22Rv1 (cell line): Measurements from ENCODE around the gene LYAR.

Source experiments
- H3K27ac ChIP-seq: fragments of 450-650 bp; 2 replicates; pipeline ENCODE4 v1.5.1; 2017
- ZFX ChIP-seq: fragments of 450-650 bp; IDR thresholded peaks from 2 replicates; pipeline ENCODE4 v1.6.1; 2017; ENCODE audit warnings: antibody characterized with exemption, borderline replicate concordance
- TF ChIP-seq, protein P1 (sequence below): fragments of 450-650 bp; IDR thresholded peaks from 2 replicates; pipeline ENCODE4 v1.5.1; 2017; ENCODE audit warnings: mild to moderate bottlenecking

The LYAR gene

DNA sequence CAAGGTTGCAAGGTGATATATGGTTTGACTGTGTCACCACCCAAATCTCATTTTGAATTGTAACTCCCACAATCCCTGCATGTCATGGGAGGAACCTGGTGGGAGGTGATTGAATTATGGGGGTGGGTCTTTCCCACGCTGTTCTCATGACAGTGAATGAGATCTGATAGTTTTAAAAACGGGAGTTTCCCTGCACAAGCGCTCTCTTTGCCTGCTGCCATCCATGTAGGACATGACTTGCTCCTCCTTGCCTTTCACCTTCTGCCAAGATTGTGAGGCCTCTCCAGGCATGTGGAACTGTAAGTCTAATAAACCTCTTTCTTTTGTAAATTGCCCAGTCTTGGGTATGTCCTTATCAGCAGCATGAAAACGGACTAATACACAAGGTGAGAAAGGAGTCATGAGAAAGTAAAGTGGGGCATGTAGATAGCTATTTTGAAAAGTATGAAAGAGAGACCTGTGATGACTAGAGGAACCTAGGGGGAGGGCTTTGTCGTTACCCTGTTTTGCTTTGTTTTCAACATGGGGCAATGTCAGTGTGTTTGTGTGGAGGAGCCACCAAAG, 6.4 kb upstream of the LYAR start:
- TF ChIP-seq, protein P1, sequence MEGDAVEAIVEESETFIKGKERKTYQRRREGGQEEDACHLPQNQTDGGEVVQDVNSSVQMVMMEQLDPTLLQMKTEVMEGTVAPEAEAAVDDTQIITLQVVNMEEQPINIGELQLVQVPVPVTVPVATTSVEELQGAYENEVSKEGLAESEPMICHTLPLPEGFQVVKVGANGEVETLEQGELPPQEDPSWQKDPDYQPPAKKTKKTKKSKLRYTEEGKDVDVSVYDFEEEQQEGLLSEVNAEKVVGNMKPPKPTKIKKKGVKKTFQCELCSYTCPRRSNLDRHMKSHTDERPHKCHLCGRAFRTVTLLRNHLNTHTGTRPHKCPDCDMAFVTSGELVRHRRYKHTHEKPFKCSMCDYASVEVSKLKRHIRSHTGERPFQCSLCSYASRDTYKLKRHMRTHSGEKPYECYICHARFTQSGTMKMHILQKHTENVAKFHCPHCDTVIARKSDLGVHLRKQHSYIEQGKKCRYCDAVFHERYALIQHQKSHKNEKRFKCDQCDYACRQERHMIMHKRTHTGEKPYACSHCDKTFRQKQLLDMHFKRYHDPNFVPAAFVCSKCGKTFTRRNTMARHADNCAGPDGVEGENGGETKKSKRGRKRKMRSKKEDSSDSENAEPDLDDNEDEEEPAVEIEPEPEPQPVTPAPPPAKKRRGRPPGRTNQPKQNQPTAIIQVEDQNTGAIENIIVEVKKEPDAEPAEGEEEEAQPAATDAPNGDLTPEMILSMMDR = no peak
- TF ChIP-seq ZFX = no peak

DNA sequence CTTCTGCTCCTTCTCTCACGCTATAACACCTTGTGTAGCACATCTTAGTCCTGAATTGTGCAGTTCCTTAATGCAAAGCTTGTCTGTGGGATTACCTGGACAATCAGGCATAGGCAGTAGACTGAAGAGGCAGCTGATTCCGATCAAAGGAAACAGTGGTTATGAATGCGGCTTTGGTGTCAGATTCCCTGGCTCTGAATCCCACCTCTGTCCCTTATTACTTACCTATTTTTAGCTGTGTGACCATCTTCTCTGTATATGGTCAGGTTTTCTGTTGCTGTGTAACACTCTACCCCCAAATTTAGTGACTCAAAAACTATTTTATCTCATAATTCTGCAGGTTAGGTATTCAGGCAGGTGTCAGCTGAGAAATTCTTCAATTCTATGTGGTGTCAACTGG, 3.3 kb upstream of the LYAR start:
- no peak for TF ChIP-seq ZFX
- TF ChIP-seq, protein P1 = no peak
- no peak overlapping the region for H3K27ac ChIP-seq

More for the DNA sequence above, 6.4 kb upstream of the LYAR start:
- no peak overlapping the region for H3K27ac ChIP-seq

DNA sequence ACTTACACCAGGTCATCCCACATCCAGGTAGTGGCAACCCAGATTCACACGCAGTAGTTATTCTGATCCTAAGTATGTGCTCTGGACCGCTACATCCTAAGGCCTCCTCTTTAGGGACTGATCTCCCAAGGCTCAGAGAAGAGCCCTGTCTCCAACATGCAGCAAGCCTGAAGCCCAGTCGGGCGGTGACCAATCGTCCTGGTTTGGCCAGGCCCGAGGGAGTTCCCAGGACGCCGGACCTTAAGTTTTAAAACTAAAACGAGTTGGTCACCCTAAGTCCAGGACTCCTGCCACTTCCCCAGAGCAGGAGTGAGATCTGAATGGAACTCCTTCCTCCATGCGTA, 385 bp downstream of the LYAR start:
- peak overlapping the region; percentile 62 for H3K27ac ChIP-seq
- no peak for TF ChIP-seq ZFX
- TF ChIP-seq, protein P1 = no peak

DNA sequence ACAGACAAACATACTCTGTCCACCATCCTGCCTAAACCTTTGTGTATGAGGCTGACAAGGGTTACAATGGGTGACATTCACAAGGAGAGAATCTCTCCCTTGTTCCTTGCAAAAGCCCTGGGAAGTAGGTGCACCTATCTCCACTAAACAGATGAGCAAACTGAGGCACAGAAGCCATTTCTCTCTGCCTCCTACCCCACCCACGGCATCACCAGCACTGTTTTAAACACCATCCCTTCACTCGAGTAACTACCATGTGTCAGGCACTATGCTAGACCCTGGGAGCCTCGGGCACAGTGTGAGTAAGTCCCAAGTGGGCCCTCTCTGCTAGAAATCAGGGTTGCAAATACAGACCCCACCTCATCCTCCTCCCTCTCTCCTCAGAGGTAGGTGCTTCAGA, 899 bp downstream of the LYAR start:
- no peak overlapping the region; the same call in 1 of the 2 replicates for H3K27ac ChIP-seq
- no peak for TF ChIP-seq ZFX
- TF ChIP-seq, protein P1 = no peak

DNA sequence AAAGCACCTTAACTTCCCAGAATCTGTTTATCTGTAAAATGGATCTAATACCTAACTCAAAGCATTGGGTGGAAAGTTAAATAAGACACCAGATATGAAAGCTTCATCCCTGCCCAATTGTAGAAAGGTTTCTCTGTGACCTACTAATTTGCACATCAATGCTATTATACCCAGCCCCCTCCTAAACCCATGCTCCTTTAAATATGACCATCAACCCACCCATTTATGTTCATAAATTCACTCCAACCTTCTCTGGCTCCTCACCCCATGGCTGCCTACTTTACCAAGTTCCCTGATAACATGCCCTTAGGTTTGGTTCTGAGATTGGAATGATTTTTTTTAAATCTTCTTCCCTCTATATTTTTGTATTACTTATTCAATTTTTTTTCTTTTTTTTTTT, 1.9 kb downstream of the LYAR start:
- TF ChIP-seq, protein P1 = no peak
- no peak for TF ChIP-seq ZFX
- H3K27ac ChIP-seq = no peak overlapping the region

DNA sequence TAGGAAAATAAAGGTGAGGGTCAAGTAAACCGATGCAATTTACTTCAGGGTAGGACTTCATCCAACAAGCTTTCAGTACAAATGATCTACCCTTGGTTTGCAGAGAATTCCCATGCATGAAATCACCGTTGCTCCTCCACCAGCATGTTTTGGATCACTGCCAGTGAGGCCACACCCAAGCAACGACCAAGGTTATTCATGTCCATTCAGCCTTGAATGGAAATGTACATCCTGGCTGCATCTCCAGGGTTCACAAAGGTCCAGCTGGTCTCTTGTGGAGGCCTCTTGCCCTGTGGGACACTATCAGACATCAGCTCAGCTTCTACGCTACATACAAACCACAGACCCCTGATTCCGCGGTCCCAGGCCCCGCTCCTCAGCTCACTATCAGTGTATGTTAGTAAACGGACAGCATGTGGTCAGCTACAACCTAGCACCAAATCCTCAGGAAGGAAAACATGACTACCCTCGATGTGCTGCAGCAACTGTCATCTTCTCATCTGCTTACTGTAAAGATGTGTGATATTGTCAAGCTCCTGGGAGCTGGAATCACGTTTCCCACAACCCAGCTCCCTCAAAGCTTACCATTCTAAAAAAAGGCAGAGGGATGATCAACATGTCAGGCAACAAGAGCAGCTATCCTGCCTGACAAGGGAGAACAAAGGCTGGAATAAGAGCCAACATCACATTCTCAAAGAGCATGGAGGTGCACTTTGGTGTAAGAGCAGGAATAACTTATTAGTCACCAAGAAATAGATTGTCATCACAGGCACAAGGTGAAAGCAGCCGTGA, 4.9 kb downstream of the LYAR start:
- TF ChIP-seq ZFX = no peak
- TF ChIP-seq, protein P1 = no peak
- no peak overlapping the region for H3K27ac ChIP-seq

DNA sequence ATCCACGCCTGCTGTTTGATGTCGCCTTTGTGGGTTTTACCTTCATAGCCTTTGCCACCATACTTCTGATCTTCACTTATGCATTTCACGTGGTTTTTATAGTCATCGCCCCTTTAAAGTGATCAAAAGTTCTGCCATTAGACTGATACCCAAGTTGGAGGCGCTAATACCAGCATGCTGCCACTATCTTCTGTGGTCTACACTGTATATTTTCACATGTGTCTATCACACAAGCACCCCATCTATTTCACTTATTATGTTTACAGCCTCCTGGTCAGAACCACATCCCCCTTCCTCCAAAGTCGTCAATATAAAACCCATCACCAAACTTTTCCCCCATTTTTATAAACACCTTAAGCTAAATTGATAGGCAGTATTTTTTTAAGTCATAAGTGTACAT, 8.2 kb downstream of the LYAR start:
- H3K27ac ChIP-seq = no peak overlapping the region
- TF ChIP-seq, protein P1 = no peak
- no peak for TF ChIP-seq ZFX
